Measurements from ENCODE around the gene SLC27A4. TPM values are rescaled to one million over a fixed set of nuclear protein-coding genes. Genes with fewer than 3 reads are reported as not detected.

The SLC27A4 gene
- total RNA-seq: 14.2 and 16.5 TPM in 2 replicates

GRCh38 chr9:128339761-128340690 lies at the start of gene SLC27A4:
Gene SLC27A4, plus strand, starts transcription at chr9:128340527. Its CDS starts 2,606 bp downstream, at chr9:128343133.

GRCh38 chr9:128322404-128323211 lies 17.7 kb upstream of the SLC27A4 start, which contains the start of the genes COQ4 and TRUB2:
Gene COQ4, plus strand, starts transcription at chr9:128322839. Its CDS starts 20 bp downstream, at chr9:128322859.
Gene TRUB2, minus strand, starts transcription at chr9:128322447. Its CDS starts 39 bp downstream, at chr9:128322408.

GRCh38 chr9:128370752-128371629 lies 30.7 kb downstream of the SLC27A4 start, which contains the start of gene URM1:
Gene URM1, plus strand, starts transcription at chr9:128371374. Its CDS starts 7 bp downstream, at chr9:128371381.

Other genes with a start within 250 kb of the SLC27A4 start
- 55.0 and 82.1 TPM in 2 replicates for gene PTGES2, start 212.8 kb upstream of the SLC27A4 start, total RNA-seq
- not detected in 2 replicates for gene LCN2, start 191.1 kb upstream of the SLC27A4 start, total RNA-seq
- gene BBLN, start 180.3 kb upstream of the SLC27A4 start, total RNA-seq: 23.0 and 35.4 TPM in 2 replicates
- gene CIZ1, start 149.0 kb upstream of the SLC27A4 start, total RNA-seq: 25.3 and 25.5 TPM in 2 replicates
- 19.5 and 20.7 TPM in 2 replicates for gene DNM1, start 137.1 kb upstream of the SLC27A4 start, total RNA-seq
- 127 and 163 TPM in 2 replicates for gene GOLGA2, start 64.5 kb upstream of the SLC27A4 start, total RNA-seq
- 30.2 and 31.2 TPM in 2 replicates for gene SWI5, start 64.3 kb upstream of the SLC27A4 start, total RNA-seq
- gene TRUB2, start 18.1 kb upstream of the SLC27A4 start, total RNA-seq: 14.3 and 16.1 TPM in 2 replicates
- gene COQ4, start 17.7 kb upstream of the SLC27A4 start, total RNA-seq: 23.1 and 28.0 TPM in 2 replicates
- gene URM1, start 30.8 kb downstream of the SLC27A4 start, total RNA-seq: 31.5 and 37.4 TPM in 2 replicates
- 57.0 and 125 TPM in 2 replicates for gene CERCAM, start 80.3 kb downstream of the SLC27A4 start, total RNA-seq
- gene ODF2, start 115.5 kb downstream of the SLC27A4 start, total RNA-seq: 36.2 and 63.7 TPM in 2 replicates
- gene GLE1, start 164.2 kb downstream of the SLC27A4 start, total RNA-seq: 31.9 and 42.6 TPM in 2 replicates
- 323 and 344 TPM in 2 replicates for gene SPTAN1, start 212.1 kb downstream of the SLC27A4 start, total RNA-seq

All from uterine smooth muscle cell (primary cell).